Endothelial cell of umbilical vein (primary cell): ENCODE results near the gene JPT2. TPM values are rescaled to one million over a fixed set of nuclear protein-coding genes. Genes with fewer than 3 reads are reported as not detected.

Experiments
- BruUV-seq: library from RNA; stranded (reverse); fragments of 400-500 nt; replicated peaks from 2 replicates; lab custom pipeline; 2021; lab: Mats Ljungman, UMichigan
- CTCF ChIA-PET: fragments of 300-600, 350-600 bp; sonication (Branson Sonifier 250); formaldehyde crosslinking; loops from one replicate; lab custom pipeline; 2021; ENCODE audit warnings: antibody characterized with exemption, inconsistent platforms; lab: Charles Lee
- POLR2A ChIA-PET: fragments of 300-600, 350-600 bp; sonication (Branson Sonifier 250); formaldehyde crosslinking; loops from one replicate; lab custom pipeline; 2021; ENCODE audit warnings: antibody characterized with exemption, inconsistent platforms; lab: Charles Lee
- DNase-seq: peaks from one replicate; pipeline ENCODE4 v3.0.0-alpha.2; 2011; ENCODE audit warnings: low read depth, low spot score
- FAIRE-seq: peaks from 2 replicates; lab custom pipeline; 2011; peaks lifted over from hg19 to GRCh38; lab: Jason Lieb, UNC
- H2AFZ ChIP-seq: 2 replicates; pipeline ENCODE4 v1.6.0; 2012; ENCODE audit warnings: low read depth, low read length, control low read depth, inconsistent platforms
- H3K27ac ChIP-seq: 2 replicates; pipeline ENCODE4 v1.5.1; 2011; ENCODE audit warnings: low read depth, mild to moderate bottlenecking, control low read depth, low read length, moderate library complexity; ENCODE audit not compliant: insufficient read depth
- H3K27me3 ChIP-seq, 2 experiments: 2 replicates each; pipeline versions ENCODE4 v1.6.0 to v1.6.1; 2011; ENCODE audit warnings: low read length in 2 of 2, mixed read lengths in 1 of 2; ENCODE audit not compliant: control insufficient read depth in 2 of 2, insufficient read depth in 2 of 2
- H3K36me3 ChIP-seq, 2 experiments: 2 replicates in 1 of 2; 3 replicates in 1 of 2; pipeline ENCODE4 v1.5.1; 2011; ENCODE audit warnings: low read length in 2 of 2, mild to moderate bottlenecking in 1 of 2, moderate library complexity in 1 of 2; ENCODE audit not compliant: control insufficient read depth in 2 of 2, insufficient read depth in 2 of 2; ENCODE audit errors: extremely low read depth in 1 of 2
- H3K4me1 ChIP-seq: 3 replicates; pipeline ENCODE4 v1.5.1; 2011; ENCODE audit warnings: mild to moderate bottlenecking, low read length; ENCODE audit not compliant: control insufficient read depth, insufficient read depth; ENCODE audit errors: extremely low read depth
- H3K4me2 ChIP-seq: 2 replicates; pipeline ENCODE4 v1.6.1; 2011; ENCODE audit warnings: low read length, control low read depth, mixed read lengths; ENCODE audit not compliant: insufficient read depth
- H3K4me3 ChIP-seq, 3 experiments: fragments of 200-600 bp in 1 of 3; sonication (generic), shearing (Covaris generic) in 1 of 3; replicated peaks in 1 of 3; 2 replicates each; pipeline ENCODE4 v1.5.1; 2011 to 2016; ENCODE audit warnings: control low read depth in 3 of 3, low read length in 3 of 3, mild to moderate bottlenecking in 2 of 3, inconsistent platforms in 1 of 3, low read depth in 1 of 3, moderate library complexity in 1 of 3; ENCODE audit not compliant: insufficient read depth in 1 of 3
- H3K79me2 ChIP-seq: 2 replicates; pipeline ENCODE4 v1.6.0; 2012; ENCODE audit warnings: low read length, inconsistent platforms; ENCODE audit not compliant: control insufficient read depth, insufficient read depth
- H3K9ac ChIP-seq: replicated peaks from 2 replicates; pipeline ENCODE3; 2011; ENCODE audit warnings: low read length, control low read depth; ENCODE audit not compliant: insufficient read depth; ENCODE audit errors: extremely low read depth
- H3K9me1 ChIP-seq: replicated peaks from 3 replicates; pipeline ENCODE4 v1.6.0; 2011; ENCODE audit warnings: mild to moderate bottlenecking, low read length; ENCODE audit not compliant: control insufficient read depth, insufficient read depth; ENCODE audit errors: extremely low read depth
- H3K9me3 ChIP-seq: replicated peaks from 2 replicates; pipeline ENCODE4 v1.5.1; 2012; ENCODE audit warnings: low read length, inconsistent platforms; ENCODE audit not compliant: control insufficient read depth, insufficient read depth
- H4K20me1 ChIP-seq: replicated peaks from 2 replicates; pipeline ENCODE3; 2011; ENCODE audit warnings: mild to moderate bottlenecking, low read length; ENCODE audit not compliant: control insufficient read depth, insufficient read depth; ENCODE audit errors: extremely low read depth
- CTCF ChIP-seq, 2 donors: IDR thresholded peaks; 1 replicate in 1 of 2; 2 replicates in 1 of 2; pipeline ENCODE4 v1.5.1; 2011; ENCODE audit warnings: low read length in 2 of 2, mild to moderate bottlenecking in 2 of 2, moderate library complexity in 2 of 2, control low read depth in 1 of 2, inconsistent platforms in 1 of 2, low read depth in 1 of 2; ENCODE audit not compliant: insufficient read depth in 1 of 2; ENCODE audit errors: extremely low read depth in 1 of 2
- EZH2 ChIP-seq: IDR thresholded peaks from 2 replicates; pipeline ENCODE4 v1.6.1; 2012; ENCODE audit warnings: borderline replicate concordance, low read depth, mild to moderate bottlenecking, moderate library complexity, low read length, inconsistent platforms; ENCODE audit not compliant: severe bottlenecking
- GATA2 ChIP-seq: IDR thresholded peaks from 2 replicates; pipeline ENCODE4 v1.7.0; 2011; ENCODE audit warnings: low read depth, mild to moderate bottlenecking, moderate library complexity, mixed read lengths, low read length; ENCODE audit not compliant: insufficient read length, insufficient read depth
- MYC ChIP-seq: IDR thresholded peaks from one replicate; pipeline ENCODE4 v1.6.1; 2011; ENCODE audit warnings: mild to moderate bottlenecking, low read depth, low read length
- POLR2A ChIP-seq: IDR thresholded peaks from 2 replicates; pipeline ENCODE4 v1.6.1; 2012; ENCODE audit warnings: low read depth, mild to moderate bottlenecking, control low read depth, low read length
- POLR2AphosphoS5 ChIP-seq: IDR thresholded peaks from 2 replicates; pipeline ENCODE4 v1.6.1; 2012; ENCODE audit warnings: low read depth, mild to moderate bottlenecking, control low read depth, low read length, moderate library complexity; ENCODE audit not compliant: insufficient read depth
- dilution Hi-C: fragments of 300-500 bp; cut with MboI; formaldehyde crosslinking; loops from one replicate; pipeline ENCODE4 v1.15.0; 2019; ENCODE audit warnings: low sequenced_read_pairs; ENCODE audit not compliant: extremely low pct_ligation_motif_present
- intact Hi-C: fragments of 100-400 bp; cut with micrococcal nuclease; formaldehyde crosslinking; loops from one replicate; pipeline ENCODE4 v1.10.0; 2022
- polyA plus RNA-seq, 4 experiments: library from polyadenylated mRNA; depleted of rRNA in 3 of 4; stranded (reverse) in 3 of 4; unstranded in 1 of 4; fragments of >200 nt; gene quantifications; 2 replicates each; pipeline versions ENCODE4 v1.2.1 to v1.2.3, GENCODE V29; 2011 to 2012; ENCODE audit warnings: missing spikeins in 1 of 4
- total RNA-seq: library from RNA; stranded (reverse); gene quantifications from 2 replicates; pipeline ENCODE4 v1.2.3, GENCODE V29; 2021
- TF ChIP-seq, protein P1 (sequence below): IDR thresholded peaks from 2 replicates; pipeline ENCODE4 v1.6.1; 2011; ENCODE audit not compliant: insufficient read depth, insufficient read length

JPT2 gene
- total and polyA plus RNA-seq, 2 donors (not counting 3 experiments of a cell fraction or from before 2014, with no cell fraction given) = 35.8 to 93.3 TPM

DNA sequence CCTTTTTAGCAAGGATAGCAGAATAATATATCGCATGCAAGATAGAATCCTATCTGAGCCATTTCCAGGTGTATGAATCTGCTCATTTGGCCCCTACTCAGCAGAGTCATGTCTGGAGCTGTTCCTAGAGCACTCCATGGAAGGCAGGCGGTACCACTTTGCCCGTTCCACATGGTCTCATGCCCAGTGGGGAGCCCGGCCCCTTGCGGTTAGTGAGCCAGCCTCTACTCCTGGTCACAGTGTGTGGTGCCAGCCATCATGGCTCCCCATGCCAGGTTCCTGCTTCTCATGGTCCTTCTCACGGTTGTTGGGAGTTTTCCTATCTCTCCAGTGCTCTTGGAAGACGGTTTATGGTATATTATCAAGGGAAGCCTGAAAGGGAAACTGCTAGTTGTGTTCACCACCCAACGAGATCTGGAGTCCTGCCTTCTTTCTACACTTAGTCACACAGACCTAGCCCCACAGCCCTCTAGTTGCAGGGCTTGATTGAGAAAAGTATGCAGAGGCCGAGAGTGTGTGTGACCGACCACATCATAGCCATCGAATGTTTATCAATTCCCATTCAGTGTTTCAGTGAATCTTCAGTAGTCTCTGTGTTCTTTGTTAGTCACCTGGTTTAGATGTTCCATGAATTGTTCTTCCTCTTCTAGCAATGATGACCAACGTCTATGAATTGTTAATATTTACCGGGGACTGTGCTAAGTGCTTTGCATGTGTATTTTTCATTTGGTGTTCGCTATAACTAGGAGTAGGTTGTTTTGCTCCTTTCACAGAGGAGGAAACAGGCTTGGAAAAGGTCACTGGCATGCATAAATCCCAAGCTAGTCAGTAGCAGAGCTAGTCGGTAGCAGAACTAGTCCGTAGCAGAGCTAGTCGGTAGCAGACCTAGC, 9.6 kb downstream of the JPT2 start:
- TF ChIP-seq, protein P1, sequence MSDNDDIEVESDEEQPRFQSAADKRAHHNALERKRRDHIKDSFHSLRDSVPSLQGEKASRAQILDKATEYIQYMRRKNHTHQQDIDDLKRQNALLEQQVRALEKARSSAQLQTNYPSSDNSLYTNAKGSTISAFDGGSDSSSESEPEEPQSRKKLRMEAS = no peak
- TF ChIP-seq CTCF (IDR thresholded peaks at IDR 0.05; ENCODE audit: extremely low read depth in 1 of 2, insufficient read depth in 1 of 2, low read depth in 1 of 2, low read length in 2 of 2) = no peak
- no peak for TF ChIP-seq POLR2AphosphoS5
- no peak for TF ChIP-seq GATA2
- no peak for TF ChIP-seq POLR2A
- TF ChIP-seq MYC = no peak
- TF ChIP-seq EZH2 = no peak
- CTCF ChIA-PET = no interaction called here
- DNase-seq = no peak
- Histone ChIP-seq H3K27ac (no peak overlapping the region), H3K9me1 (no peaks in the 10 kb centered on the region), H3K4me1 (peaks cover 14% of the 10 kb centered on the region), H3K4me2 (no peak overlapping the region), H3K36me3 (peaks cover 20% of the 10 kb centered on the region in 2 experiments), H3K79me2 (peaks cover 71% of the 10 kb centered on the region), H3K4me3 (no peak overlapping the region), H3K9ac (no peak overlapping the region), H3K9me3 (no peaks in the 10 kb centered on the region), H2AFZ (no peak overlapping the region), H4K20me1 (peaks cover 4% of the 10 kb centered on the region), H3K27me3 (no peaks in the 10 kb centered on the region)
- POLR2A ChIA-PET = no interaction called here
- BruUV-seq = no TSS peak
- dilution Hi-C loops (no loop called here), intact Hi-C loops (no loop called here)
- no peak for FAIRE-seq
